CD4-positive, alpha-beta T cell treated with Interleukin-4 for 1 hour (primary cell): ENCODE results near the gene CIROP.

Source experiments
- DNase-seq, 2 donors: peaks; one replicate each; pipeline ENCODE4 v3.0.0-alpha.2; 2020 to 2022

The CIROP gene

GRCh38 chr14:23104591-23105347 is at the start of gene CIROP:
CIROP (minus strand) TSS chr14:23104989; CDS start chr14:23104920, 69 bp downstream.
- no peak for DNase-seq

- DNase-seq, result no peak
Measured at GRCh38 chr14:23153851-23154796, 49.3 kb upstream of the CIROP start.

DNA sequence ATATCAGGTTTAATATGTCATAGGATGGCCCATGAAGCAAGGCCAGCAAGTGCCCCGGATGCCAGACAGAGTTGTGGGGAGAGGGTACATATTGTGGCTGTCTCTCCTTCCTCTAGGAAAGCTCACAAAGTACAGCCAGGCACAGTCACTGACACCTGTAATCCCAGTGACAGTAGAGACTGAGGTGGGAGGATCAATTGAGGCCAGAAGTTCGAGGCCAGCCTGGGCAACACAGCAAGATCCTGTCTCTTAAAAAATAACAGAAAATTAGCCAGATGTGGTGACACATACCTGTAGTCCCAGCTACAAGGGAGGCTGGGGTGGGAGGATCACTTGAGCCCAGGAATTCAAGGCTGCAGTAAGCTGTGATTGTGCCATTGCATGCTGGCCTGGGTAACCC is 46.6 kb upstream of the CIROP start:
- DNase-seq, result no peak

DNA sequence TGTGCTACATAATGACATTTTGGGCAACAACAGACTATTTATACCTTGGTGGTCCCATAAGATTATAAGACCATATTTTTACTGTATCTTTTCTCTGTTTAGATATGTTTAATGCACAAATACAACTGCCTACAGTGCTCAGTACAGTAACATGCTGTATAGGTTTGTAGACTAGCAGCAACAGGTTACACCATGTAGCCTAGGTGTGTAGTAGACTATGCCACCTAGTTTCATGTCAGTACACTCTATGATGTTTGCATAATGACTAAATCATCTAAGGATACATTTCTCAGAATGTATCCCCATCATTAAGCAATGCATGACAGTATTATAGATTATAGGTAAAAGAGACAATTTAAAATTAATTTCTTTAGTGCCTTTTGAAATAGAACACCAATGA is 45.0 kb upstream of the CIROP start:
- no peak for DNase-seq

DNA sequence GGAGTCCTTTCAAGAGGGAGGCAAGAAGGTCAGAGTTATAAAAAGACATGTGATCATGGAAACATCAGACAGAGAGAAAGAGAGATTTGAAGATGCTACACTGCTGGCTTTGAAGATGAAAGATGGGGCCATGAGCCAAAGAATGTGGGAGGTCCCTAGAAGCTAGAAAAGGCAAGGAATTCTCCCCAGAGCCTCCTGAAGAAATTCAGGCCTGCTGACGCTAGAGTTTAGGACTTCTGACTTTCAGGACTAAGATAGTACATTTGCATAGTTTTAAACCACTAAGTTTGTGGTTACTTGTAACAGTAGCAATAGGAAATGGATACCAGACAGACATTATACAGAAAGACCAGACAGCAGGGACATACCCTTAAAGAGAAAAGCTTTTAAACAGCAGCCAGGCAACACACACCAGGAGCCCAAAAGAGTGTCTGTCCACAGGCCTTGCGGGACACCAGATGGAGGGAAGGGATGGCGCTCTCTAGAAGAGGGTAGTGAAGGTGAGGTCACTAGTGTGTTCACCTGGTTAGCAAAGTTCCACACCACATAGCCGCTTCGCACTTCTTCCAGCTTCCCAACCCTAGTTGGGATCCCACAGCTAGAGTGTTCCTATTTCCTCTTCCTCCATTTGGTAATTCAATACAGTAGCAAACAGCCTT is 43.9 kb upstream of the CIROP start:
- no peak for DNase-seq

GRCh38 chr14:23147676-23148075 is 42.9 kb upstream of the CIROP start:
- no peak for DNase-seq

GRCh38 chr14:23146980-23147379 is 42.2 kb upstream of the CIROP start:
- no peak for DNase-seq

- DNase-seq, result no peak
Measured at GRCh38 chr14:23146351-23146910, 41.6 kb upstream of the CIROP start.

DNA sequence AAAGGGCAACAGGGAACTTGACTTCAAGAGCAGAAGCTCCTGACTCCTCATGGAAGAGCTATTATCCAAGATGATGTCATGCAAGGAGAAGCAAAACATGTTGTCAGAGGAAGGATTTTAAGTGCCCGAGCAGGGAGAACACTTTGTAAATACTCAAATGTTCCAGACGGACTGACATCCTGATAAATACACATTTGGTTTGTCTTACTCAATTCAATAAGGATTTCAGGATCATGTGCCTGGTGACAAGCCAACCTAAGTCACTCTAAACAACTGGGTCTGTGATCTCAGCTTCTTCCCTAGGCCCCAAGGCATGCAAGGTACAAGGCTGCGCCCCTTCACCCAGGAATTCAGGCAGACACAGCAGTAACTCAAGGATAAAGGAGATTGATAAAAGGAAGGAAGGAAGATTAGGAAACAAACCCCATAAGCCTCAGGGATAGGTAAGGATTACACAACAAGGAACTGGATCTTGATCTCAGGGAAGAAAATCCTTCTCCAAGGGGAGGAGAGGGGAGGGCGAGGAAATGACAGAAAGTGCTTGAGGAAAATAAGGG is 41.1 kb upstream of the CIROP start:
- no peak for DNase-seq

DNA sequence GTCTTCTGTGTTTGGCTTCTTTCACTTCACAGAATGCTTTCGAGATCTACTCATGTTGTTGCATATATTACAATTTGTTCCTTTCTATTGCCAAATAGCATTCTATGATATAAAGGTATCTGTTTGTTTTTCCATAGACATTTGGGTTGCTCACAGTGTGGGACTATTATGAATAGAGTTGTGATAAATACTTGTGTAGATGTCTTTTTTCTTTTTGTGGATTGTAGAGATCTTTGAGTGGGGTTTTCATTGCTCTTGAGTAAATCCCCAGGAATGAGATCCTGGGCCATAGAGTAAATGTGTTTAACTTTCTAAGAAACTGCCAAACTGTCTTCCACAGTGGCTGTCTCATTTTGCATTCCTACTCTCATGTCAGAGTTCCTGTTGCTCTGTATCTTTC is 39.1 kb upstream of the CIROP start:
- DNase-seq, result no peak

DNA sequence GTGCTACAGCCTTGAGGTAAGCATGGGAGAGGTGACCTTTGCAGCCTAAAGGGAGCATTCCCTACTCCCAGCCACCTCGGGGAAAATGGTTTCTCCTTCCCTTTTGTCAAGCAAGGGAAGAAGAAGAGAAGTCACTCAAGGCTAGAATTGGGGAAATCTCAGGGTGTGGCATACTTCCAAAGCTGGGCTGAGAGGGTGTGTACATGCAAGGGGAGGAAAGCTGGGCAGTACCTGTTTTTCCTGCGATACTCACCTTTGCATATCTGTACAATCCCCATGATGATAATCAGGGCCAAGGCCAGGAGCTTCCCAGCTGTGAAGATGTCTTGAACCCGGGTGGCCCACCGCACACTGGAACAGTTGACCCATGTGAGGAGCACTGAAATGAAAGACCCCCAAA is 38.0 kb upstream of the CIROP start:
- DNase-seq, result no peak

DNA sequence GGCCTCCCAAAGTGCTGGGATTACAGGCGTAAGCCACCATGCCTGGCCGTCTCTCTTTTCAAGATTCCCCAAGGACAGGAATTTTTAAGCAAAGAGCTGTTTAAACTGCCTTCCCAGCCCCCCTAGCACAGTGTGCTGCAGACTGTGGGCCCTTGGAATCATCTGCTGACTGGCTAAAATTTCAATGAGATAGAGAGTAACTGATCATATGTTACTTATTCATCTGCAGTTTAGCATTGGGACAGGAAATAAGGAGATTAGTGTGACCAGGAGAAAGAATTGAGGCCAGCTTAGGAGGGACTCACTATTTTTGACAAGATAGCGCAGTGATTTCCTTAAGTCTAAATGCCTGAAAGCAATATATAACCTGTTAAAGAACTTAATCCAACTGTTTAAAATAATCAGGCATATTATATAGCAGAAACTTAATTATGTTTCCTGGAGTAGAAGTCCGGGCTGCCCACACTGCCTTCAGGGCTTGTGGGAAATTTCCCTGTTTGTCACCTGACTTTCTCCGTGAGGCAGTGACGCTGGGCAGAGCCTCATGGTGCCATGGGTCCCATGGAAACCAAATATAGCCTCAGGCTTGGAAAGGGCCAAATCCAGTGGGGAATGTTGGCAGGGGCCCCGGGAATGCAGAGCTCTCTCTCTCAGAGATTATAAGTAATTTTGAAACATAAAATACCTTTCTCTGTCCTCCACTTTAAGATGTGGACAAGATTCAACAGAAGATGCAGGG is 37.1 kb upstream of the CIROP start:
- no peak for DNase-seq

- DNase-seq, result no peak
Measured at GRCh38 chr14:23140371-23140770, 35.6 kb upstream of the CIROP start.

DNA sequence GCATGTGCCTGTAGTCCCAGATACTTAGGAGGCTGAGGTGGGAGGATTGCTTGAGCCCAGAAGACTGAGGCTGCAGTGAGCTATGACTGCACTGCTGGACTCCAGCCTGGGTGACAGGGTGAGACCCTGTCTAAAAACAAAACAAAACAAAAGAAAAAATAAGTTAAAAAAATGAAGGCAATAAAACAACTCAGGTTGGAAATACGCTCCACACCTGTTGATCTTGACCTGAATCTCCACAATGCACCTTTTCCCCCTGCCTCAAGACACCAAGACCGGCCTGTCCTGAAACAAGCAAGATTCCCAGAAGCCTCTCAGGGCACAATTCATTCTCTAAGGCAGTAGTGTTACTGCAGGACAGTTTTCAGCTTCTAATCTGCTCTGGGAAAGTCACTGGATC is 35.1 kb upstream of the CIROP start:
- DNase-seq, result no peak

DNA sequence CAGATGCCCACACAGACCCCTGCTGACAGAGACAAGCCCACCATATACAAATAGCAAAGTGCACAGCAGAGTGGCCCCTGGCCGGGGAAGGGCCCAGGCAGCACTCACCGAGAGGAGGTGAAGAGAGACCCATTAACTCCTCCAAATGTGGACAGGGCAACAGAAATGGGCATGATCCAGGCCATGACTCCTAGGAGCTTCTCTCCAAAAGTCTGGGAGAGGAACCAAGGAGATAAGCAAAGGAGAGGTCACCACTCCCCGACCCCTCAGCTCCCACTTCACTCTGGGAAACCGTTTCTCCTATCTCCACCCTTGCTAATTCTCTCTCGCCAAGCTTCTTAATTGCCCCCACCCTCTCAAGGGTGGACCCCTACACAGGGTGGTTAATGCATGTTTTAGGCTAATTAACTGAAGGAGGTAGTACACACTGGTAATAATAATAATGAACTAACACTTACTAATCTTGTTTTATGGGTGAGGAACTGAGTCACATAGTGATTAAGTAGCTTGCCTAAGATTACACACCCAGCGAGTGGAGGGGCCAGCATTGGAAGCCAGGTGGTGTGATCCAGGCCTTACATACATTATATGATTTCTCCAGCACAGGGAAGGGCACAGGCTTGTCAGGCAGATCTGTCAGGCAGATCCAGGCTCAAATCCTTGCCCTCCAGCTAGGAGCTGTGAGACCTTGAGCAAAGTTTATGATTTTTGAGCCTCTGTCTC is 33.2 kb upstream of the CIROP start:
- no peak for DNase-seq

DNA sequence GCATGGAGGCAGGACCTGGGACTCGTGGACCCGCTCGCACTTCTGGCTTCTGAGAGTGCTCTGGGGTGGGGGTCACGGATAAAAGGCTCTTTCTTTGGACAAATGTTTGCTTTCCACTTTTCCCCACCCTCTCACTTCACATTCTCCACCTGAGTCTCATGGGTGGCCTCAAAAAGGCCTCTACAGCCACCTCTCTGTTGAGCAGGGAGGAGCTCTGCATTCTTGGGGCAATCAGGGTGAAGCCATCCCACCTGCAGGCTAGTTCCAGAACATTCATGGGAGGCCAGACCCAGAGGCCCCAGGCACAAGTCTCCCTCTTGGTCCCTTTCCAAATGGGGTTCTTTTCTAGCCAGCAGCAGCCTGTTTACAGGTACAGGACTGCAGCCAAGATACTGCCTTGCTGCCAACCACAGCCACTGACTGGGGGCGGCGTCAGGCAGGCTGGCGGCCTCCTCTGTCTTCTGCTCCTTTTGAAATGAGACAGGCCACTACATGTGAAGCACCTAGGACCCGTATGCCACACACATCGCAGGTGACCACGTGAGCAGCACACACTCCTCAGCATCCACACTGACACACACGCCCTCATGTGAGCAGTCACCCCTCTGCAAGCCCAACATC is 32.5 kb upstream of the CIROP start:
- no peak for DNase-seq

- no peak for DNase-seq
Measured at GRCh38 chr14:23136566-23137133, 31.9 kb upstream of the CIROP start.

- no peak for DNase-seq
Measured at GRCh38 chr14:23132970-23133369, 28.2 kb upstream of the CIROP start.

DNA sequence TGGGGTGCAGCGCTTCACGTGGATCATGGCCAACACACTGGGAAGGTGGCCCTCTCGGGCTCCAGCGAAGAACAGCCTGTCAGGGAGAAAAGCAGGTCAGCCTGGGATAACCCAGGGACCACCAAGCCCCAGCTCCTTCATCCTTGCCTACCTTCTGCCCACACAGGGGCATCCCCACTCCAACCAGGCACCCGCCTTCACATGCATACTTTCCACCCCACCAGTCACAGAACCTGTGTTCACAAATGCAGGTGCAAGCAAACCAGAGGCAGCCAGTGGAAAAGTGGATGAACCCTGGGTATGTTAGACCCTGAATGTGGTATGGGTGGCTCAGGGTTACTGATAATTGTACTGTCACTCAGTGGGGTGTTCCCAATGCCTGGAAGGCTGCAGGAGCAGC is 26.7 kb upstream of the CIROP start:
- no peak for DNase-seq

- no peak for DNase-seq
Measured at GRCh38 chr14:23130871-23131270, 26.1 kb upstream of the CIROP start.
